ENCODE measurements around the gene GLB1L3.

The GLB1L3 gene, protein sequence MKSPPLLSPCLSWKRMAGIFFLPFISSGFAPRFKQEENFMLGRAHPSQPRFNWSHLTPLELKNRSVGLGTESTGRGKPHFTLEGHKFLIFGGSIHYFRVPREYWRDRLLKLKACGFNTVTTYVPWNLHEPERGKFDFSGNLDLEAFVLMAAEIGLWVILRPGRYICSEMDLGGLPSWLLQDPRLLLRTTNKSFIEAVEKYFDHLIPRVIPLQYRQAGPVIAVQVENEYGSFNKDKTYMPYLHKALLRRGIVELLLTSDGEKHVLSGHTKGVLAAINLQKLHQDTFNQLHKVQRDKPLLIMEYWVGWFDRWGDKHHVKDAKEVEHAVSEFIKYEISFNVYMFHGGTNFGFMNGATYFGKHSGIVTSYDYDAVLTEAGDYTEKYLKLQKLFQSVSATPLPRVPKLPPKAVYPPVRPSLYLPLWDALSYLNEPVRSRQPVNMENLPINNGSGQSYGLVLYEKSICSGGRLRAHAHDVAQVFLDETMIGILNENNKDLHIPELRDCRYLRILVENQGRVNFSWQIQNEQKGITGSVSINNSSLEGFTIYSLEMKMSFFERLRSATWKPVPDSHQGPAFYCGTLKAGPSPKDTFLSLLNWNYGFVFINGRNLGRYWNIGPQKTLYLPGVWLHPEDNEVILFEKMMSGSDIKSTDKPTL

DNA sequence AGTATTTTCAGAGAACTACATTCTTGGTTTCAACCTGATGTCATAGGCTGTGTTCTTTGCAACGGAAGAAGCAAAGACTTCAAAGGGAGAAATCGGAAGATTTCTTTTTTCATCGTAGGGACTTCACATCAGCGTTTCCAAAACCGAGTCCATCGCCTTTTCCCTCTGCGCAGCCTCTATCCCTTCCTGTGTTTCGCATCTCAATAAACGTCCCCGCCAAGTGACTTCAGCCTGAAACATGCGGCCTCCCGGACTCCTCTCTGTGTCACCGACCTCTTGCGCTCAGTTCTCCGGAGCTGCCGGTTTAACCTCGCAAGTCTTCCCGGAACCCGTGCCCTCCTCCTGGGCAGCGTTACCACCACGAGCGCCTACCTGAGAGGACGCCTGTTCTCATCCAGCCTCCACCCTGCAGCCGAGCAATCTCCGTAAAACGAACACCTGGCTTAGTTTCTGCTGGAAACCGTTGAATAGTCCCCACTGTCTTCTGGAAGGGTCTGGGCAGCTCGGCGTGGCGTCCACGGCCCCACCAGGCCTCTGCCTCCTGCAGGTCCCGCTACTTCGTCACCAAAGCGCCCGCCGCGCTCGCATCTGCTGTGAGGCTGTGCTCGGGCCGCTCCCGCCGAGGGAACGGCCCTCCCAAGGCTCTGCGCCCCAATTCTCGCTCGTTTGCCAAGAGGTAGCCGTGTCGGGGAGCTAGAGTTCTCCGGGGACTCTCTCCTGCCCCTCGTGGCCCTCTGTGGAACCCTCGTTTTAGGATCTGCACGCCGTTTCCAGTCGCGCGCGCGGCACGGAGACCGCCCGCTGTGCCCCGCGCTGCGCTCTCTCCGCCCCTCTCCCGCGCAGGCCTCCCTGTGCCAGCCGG, at the start of gene GLB1L3:
TSS of gene GLB1L3 (plus strand) at position 846 of the 862 bp plus-strand sequence. CDS start 362 bp downstream, outside the sequence.
- DNase-seq (ENCODE audit: low spot score) = peak; percentile 9

DNA sequence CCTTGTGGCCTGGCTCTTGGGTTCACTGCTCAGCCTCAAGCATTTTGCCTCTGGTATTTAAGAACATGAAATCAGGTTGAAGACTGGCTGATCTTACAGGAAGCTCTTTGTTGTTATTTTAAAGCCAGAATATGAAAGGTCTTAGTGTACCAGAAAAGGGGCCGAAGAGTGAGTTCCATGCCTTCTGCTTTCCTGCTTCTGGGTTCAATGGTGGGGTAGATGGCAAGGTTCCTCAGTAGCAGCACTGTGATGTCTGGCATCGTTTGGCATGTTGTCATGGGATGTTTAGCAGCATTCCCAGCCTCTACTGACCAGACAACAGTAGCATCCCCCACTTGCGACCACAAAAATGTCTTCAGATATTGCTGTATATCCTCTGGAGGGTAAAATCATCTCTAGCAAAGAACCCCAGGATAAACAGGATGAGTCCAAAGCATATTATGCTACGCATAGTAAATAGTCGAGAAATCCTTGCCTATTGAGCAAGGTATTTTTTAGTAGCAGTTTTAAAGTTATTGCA, 49.3 kb upstream of the GLB1L3 start:
- DNase-seq (ENCODE audit: low spot score) = no peak

DNA sequence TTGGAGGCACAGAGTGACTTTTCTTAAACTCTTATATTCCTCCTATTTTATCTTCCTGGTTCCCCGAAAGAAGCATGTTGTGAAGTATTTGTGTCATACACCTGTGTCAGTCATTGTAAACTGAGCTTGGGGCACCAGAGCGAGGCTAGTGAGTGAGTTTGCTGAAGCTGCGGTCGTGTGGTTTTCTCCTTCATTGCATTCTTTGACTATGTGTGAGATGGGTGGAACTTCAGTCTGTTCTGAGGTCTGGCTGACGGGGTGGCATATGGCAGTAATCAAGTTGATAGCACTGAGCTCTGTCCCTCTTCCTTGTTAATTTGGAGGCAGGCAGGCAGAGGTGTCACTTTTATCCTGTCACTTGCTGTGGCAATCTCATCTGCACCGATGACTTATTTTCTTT, 47.6 kb upstream of the GLB1L3 start:
- DNase-seq (ENCODE audit: low spot score) = no peak

DNA sequence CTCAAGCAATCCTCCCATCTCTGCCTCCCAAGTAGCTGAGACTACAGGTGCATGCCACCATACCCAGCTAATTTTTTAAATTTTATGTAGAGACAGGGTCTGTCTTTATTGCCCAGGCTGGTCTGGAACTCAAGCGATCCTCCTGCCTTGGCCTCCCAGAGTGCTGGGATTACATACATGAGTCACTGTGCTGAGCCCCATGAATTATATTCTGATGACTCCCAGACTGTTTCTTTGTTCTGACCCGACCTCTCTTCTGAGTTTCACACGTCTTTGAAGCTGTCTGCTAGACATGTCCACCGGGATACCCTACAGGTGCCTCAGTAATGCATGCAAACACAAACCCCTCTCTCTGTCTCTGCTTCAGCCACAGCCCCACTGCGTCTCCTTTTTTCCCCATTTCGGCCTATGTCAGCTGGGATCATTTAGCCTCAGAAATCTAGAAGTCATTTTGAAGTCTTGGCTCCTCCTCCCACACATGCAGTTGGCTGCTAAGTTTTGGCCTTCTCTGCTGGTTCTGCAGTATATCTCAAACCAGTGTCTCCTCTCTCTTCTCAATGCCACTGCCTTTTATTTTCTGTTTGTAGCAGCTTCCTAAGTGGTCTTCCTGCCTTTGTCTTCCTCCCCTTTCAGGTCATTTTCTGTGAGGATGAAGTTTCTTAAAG, 46.9 kb upstream of the GLB1L3 start:
- DNase-seq (ENCODE audit: low spot score) = no peak

DNA sequence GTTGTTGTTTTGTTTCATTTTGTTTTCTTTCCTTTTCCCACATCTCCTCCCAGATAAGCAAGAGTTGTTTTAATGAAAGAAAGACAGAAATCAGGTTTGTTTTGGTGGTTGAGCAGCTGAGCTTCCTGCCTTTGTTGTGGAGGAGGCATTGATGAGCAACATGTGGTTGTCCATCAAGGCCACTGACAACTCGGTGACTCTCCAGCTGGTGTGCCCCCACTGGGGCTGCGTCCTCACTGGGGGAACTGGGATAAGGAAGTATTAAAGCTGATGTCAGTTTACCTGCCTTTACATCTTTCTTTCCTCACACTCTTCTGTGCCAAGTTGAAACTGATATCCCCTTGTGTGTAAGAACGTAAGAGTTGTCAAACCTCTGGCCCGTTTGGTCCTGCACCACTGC, 45.8 kb upstream of the GLB1L3 start:
- no peak for DNase-seq (ENCODE audit: low spot score)

DNA sequence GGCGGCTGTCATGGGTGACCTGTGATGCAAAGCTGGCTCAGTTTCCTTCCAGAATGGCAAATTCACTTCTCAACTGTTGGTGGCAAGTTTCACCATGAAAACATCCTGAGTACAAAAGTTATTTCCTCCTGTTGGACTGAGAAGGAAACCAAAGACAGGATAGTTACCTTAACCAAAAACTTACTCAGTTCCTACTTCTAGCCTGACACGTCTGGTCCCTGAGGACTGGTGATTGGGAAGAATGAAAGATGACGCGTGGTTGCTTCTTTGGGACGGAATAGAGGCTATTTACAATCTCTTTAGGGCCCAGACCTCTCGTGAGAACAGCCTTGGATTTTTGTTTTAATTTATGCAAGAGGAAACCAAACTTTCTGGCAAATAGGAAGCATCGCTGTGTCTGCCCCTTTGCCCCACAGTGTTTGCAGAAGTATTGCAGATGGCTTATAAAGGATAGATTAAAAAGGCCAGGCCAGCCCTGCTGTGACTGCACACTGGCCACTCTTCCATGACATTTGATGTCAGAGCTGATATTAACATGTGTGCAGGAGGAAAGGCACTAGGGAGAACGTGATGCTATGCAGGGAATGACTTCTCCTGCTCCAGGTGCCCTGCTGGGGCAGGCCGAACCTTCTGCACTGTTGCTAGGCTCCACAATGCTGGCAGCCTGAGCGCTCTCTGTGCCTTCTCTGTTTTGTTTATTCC, 44.1 kb upstream of the GLB1L3 start:
- no peak for DNase-seq (ENCODE audit: low spot score)

DNA sequence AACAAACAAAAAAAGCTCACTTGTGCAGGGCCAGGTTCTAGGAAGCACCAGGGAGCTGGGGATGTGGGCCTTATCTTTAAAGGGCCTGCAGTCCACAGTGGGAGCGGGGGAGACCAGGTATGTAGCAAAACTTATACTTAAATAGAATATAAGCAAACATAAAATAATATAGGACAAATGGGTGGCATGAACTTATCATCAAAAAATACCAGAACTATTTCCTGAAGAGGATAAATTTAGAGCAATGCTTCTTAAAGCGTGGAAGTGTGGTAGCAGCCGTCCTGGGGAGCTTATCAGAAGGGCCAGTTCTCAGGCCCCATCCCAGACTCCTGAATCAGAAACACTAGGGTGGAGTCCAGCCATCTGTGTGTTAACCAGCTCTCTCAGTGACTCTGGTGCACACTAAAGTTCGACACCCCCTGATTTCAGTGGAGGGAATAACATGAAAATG, 42.4 kb upstream of the GLB1L3 start:
- peak; percentile 64 for DNase-seq (ENCODE audit: low spot score)

DNA sequence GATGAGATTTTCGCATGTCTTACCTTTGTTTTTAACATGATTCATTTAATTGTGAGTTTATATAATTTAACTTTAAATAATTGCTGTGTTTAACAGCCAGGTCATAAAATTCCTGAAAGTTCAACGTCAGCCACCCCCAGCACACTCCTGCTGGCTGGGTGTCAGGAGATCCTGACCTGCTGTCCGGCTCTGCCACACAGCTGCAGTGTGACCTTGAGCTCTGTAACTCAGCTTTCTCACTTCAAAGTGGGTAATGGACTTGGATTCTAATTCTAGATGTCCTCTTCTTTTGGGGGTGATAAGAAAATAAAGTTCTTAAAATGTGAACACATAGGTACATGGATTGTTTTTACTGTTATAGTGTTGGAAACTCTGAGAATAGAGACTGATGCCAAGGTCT, 40.8 kb upstream of the GLB1L3 start:
- no peak for DNase-seq (ENCODE audit: low spot score)

DNA sequence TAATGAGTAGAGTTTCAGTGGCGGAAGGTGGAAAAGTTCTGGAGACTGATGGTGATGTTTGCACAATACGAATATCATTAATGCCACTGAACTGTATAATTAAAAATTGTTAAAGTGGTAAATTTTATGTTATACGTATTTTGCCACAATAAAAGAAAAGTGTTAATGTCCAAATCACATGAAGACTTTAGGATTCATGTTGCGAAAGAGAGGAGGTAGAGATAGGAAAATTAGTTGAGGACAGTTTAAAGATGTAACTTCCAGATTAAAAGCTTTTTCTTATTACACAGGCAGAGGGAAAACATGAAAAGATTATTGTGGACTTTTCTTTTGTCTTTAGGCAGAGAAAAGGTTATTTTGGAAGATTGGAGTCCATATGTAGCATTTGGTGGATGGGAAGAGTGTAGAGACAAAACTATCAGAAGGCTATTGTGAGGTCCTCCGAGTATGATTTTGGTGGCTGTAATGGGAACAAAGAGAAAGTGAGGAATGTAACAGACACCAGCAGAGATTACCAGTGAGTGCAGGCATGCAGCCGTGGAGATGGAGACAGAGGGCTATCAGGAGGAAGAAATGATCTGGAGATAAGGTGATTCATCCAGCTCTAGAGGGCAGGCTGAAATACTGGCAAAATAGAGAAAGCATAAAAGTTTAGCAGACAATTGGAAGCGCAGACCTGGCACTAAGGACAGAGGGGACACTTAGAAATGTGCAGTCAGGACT, 39.2 kb upstream of the GLB1L3 start:
- no peak for DNase-seq (ENCODE audit: low spot score)

DNA sequence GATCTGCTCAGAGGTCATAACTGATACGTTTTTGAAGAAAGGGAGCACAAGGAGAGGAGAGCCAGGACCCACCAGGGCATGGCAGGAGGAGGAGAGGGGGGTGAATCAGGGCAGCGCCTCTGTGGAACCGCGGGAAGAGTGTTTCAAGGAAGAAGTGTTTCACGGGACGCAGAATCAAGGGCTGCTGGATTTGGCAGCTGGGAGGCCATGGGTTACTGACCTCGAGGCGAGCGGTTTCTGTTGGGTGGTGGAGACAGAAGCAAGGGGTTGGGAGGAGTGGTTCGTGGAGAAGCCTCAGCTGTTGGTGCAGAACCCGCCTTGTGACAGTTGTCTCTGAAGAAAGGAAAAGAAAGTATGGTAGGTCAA, 38.6 kb upstream of the GLB1L3 start:
- DNase-seq (ENCODE audit: low spot score) = no peak

DNA sequence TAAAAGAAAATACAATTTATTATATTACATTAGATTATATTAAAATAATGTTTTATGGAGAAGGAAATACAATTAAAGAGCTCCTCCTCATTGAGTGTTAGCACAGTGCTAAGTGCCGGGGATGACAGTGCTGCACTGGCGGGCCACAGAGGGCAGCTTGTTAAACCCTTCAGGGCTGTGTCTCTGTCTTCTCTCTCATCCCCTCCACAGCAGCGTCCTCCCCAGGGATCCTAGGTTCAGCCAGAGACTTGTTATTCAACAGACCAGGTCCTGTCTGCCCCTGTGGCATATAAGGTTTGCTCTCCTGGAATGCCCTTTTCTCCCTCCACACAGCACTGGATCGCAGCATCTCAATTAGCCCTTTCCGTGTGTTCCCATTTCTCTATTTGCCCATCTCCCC, 37.2 kb upstream of the GLB1L3 start:
- no peak for DNase-seq (ENCODE audit: low spot score)

DNA sequence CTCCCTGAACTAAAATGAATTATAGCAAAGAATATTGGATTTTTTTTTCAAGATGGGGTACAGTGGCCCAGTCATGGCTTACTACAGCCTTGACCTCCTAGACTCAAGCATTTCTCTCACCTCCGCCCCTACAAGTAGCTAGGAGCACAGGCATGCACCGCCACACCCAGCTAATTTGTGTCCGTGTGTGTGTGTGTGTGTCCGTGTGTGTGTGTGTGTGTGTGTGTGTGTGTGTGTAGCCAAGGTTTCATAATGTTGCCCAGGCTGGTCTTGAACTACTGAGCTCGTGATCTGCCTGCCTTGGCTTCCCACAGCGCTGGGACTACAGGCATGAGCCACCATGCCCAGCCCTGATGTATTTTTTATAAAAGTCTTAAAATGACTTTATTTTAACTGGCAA, 35.6 kb upstream of the GLB1L3 start:
- no peak for DNase-seq (ENCODE audit: low spot score)

DNA sequence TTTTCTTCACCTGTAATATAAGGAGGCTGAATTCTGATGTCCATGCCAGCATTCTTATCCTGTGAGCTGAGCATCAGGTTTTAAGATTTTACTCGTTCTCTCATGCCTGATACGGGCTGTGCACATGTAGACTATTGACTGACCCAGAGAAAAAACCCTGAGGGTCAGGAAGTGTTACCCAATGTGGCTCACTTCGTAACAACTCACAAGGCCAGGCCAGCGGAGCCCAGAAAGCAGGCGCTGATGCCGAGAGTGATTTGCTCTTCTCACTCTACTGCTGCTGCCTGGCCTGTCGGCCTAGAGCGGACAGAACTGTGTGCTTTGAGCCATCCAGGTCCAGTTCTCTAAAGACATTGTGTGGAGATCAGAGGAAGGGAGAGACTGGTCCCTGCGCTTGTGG, 33.8 kb upstream of the GLB1L3 start:
- no peak for DNase-seq (ENCODE audit: low spot score)

DNA sequence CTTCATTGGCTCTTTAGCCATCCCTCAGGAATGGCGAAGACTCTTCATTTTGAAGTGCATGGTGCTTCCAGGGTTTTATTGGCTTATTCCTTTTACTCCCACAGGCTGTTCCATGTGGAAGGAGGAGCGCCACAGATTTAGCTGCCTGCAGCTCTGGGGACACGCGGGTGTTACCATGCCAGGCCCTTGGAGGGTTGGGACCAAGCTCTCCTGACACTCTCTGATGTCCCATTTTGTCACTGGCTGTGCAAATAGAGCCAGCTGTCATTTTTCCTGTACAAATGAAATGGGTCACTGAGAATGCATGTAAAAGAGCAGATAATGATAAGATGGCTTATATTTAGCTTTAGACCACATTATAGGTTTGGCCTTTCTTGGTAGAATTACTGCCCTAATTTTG, 32.3 kb upstream of the GLB1L3 start:
- DNase-seq (ENCODE audit: low spot score) = no peak

DNA sequence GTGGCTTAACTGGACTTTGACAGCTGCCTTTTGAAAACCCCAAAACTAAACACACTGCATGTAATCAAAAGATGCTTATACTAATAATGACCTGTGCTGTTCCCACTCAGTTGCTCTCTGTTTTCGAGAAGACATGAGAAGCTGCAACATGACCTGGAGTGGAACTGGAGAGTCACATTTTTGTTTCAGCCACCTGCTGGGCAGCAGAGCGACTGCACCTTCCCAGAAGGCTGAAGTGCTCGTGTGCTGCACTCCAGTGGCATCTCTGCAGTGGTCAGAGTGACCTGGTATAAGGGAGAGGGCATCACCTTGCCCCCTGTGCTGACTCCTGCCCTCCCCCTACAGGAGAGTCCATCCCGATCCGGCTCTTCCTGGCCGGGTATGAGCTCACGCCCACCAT, 31.6 kb upstream of the GLB1L3 start:
- DNase-seq (ENCODE audit: low spot score) = peak; percentile 12

DNA sequence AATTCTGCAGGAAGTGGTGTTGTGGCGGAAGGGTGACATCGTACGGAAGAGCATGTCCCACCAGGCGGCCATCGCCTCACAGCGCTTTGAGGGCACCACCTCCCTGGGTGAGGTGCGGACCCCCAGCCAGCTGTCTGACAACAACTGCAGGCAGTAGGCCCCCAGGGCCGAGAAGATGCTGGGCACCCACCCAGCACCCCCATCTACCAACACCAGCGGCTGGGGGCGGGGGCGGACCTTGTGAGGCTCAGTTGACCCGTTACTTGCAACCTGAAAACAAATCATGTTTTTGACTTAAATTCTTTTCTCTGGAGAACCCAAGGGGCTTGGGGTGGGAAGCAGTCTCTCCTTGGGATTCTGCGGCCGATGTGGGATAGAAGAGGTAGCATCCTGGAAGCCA, 30.7 kb upstream of the GLB1L3 start:
- no peak for DNase-seq (ENCODE audit: low spot score)

DNA sequence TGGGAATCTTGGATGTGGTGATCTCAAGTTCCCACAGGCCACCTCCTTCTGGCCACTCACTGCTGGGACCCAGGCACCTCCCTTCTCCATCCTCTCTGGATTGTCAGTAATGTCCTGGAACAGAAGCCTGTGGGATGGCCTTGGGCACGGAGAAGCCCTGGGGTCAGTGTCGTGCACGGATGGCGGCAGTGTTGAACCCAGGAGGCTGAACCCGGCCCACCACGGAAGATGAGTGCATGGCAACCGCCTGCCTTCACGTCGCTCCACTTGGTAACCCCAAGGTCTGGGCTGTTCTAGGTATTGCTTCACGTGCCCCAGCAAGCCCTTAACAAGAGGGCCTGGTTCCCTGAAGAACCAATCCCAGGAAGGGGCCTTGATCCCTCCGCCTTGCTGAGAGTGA, 30.1 kb upstream of the GLB1L3 start:
- DNase-seq (ENCODE audit: low spot score) = no peak

DNA sequence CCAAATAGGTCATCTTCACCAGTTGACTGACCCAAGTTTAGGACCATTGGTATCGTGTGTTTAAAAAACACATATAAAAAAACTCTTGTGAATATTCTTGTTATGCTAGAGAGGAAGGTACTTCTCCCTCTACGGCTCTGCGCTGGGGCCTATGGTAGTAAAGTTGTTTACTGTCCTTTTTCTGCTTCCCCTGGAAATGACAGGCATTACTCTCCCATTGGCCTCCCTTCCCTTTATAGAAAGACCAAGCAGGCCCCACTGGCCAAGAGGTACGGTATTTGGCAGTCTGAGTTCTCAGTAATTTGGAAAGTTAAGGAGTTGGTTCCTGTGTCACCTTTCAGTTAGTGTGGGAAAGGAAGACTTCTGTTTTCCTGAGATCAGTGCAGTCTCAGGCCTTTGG, 29.5 kb upstream of the GLB1L3 start:
- no peak for DNase-seq (ENCODE audit: low spot score)

DNA sequence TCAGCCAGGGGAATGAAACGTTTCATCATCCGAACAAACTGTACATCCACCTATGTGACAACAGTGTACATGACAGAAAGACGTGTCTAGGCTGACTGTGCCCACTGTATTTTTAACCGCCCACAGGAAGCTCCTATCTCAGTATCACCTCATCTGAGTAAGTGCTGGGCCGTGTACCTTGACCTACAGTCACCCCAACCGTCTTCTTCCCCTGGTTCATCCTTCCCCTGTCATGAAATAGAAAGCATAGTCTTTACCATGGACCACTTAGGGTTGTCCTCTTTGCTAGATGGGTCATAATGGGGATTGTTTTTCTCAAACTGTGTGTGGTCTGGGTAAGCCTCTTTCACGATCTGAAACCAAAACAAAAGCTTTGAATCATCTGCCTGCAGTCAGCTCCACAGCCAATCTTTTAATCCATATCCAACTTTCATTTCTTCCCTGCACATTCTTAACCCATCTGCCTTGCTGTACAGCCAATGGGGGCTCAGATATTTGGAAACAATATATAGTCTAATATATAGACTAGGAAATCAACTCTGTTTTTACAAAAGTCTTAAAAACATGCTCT, 27.2 kb upstream of the GLB1L3 start:
- no peak for DNase-seq (ENCODE audit: low spot score)

DNA sequence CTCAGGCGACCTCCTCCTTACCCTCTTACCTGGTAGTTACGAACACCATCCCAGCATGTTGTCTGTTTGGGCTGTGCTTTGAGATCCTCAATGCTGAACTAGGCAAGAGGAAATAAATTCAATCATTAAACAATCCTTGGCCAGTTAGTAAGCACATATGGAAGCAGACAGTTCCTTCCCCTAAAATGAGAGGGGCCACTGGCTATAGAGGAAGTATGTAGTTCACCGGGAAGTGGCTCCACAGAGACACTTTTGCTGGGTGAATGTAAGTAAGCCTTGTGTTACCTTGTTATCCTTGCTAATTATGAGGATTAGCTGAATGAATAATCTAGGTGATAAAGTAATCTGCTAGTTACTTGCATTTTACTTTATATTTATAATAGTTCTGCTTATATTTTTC, 25.9 kb upstream of the GLB1L3 start:
- no peak for DNase-seq (ENCODE audit: low spot score)
